HG02973 (cell line): ENCODE measurements around the gene HDGFL2.

Experiments used
- ATAC-seq: cut with Tn5 transposase; IDR thresholded peaks from one replicate; pipeline ENCODE4 v1.9.1; 2021; ENCODE audit warnings: moderate library complexity; ENCODE audit not compliant: unreplicated experiment

The HDGFL2 gene

DNA sequence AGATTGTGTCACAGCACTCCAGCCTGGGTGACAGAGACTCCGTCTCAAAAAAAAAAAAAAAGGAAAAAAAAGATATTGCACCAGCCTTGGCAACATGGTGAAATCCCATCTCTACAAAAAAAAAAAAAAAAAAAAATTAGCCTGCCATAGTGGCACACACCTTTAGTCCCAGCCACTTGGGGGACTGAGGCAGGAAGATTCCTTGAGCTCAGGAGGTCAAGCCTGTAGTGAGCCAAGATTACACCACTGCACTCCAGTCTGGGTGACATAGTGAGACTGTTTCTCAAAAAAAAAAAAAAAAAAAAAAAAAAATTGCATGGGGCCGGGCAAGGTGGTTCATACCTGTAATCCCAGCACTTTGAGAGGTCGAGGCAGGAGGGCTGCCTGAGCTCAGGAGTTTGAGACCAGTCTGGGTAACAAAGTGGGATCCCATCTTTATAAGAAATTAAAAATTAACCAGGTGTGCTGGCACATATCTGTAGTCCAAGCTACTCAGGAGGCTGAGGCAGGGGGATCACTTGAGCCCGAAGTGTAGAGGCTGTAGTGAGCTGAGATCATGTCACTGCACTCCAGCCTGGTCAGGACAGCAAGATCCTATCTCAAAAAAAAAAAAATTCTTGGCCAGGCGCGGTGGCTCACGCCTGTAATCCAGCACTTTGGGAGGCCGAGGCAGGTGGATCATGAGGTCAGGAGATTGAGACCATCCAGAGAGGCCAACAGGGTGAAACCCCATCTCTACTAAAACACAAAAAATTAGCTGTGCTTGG, 7.1 kb upstream of the HDGFL2 start:
- no peak for ATAC-seq

DNA sequence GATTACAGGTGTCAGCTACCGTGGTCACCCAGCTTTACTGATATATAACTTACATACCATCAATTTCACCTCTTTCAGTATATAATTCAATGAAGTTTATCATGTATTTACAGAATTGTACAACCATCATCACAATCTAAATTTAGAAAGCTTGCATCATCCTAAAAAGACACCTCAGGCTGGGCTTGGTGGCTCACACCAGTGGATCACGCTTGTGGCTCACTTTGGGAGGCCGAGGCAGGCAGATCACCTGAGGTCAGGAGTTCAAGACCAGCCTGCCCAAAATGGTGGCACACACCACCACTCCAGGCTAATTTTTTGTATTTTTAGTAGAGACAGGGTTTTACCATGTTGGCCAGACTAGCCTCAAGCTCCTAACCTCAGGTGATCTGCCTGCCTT, 4.3 kb upstream of the HDGFL2 start:
- ATAC-seq: no peak

DNA sequence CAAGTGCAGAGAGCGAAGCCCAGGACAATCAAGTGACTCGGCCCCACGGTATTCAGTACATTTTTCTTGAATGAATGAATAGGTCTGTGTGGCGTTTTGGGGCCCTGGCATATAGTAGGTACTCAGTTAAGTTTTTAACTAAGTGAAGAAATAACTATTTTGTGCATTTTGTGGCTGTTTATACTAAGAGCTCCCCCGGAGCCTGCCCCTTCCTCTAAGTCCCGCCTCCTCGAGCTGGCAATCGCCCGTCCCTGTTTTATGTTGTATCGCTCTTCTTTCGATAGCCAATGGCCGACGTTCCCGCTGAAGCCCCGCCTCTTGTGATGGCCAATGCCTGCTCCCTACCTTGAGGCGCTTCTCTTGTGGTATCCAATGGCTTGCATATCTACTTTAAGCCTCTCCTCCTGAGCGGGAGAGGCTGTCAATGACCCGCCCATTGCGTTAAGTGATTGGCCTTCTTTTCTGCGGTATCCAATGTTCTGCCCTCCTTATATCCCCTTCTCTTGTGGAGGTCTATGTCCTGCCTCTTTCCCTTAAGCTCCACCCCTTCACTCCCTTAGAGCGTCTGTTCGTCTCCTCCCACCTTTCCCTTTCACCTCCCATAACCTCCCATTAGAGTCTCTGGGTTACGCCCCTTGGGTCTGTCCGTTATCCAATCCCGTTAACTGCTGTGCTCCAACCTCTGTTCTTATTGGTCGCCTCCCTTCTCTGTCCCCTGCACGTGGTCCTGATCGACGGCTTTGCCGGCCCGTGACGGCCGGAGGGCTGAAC, 509 bp upstream of the HDGFL2 start:
- ATAC-seq: peak; percentile 78

GRCh38 chr19:4473011-4473762, 1.1 kb downstream of the HDGFL2 start:
- ATAC-seq: no peak

DNA sequence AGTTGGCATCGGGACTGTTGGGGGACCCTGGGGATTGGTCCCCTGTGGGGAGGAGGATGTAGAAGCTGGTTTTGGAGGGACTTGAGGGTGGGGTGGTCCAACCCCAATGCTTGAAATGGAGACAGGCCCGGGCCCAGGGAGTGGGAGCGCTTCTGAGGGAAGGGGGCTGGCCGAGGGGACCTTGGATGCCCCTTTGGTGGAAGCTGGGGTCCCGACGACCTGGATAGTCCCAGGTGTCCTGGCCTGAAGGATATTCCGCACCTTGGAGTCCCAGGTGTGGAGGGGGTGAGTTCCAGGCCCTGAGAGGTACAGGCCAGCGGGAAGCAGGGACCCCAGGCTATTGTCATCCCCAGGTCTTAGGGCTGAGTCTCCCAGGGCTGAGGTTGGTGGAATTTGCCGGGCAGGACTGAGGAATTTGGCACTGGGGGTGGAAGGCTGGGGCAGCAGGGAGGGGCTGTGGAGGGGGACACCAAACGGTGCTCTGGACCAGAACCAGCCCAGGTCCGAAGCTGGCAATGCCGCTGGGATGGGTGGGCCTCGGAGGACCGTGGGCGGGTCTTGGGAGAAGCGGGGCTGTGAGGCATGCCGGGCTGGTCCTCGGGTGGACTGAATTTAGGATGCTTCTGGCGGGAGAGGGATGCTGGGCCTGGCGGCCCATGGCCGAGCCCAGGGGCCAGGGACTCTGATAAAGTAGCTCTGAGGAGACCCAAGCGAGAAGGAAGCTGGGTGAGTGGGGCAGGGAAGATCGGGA, 1.8 kb downstream of the HDGFL2 start:
- ATAC-seq: no peak

- no peak for ATAC-seq
Measured at GRCh38 chr19:4474514-4475022, 2.5 kb downstream of the HDGFL2 start.

- ATAC-seq: no peak
Measured at GRCh38 chr19:4477034-4477801, 5.1 kb downstream of the HDGFL2 start.

GRCh38 chr19:4482721-4483364, 10.7 kb downstream of the HDGFL2 start:
- no peak for ATAC-seq

- no peak for ATAC-seq
Measured at GRCh38 chr19:4483385-4483784, 11.3 kb downstream of the HDGFL2 start.

DNA sequence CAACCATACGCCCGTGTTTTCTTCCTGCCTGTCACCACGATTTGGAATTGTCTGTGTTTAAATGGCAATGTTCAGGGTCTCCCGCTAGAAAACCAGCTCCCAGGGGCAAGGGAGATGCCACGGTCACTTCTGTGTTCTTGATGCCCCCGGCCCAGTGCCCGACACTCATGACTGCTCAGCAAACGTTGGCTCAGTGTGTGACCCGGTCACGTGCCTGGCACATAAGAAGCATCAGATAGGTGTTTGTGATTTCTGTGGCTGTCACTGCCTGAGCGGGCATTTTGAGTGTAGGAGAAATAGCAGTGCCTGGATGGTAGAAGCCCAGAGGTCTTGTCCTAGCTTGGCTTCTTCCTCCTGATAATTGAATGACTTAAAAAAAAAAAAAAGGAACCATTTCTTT, 15.5 kb downstream of the HDGFL2 start:
- ATAC-seq: no peak

GRCh38 chr19:4488496-4488895, 16.4 kb downstream of the HDGFL2 start:
- no peak for ATAC-seq

GRCh38 chr19:4491446-4491845, 19.3 kb downstream of the HDGFL2 start:
- ATAC-seq: no peak

- no peak for ATAC-seq
Measured at GRCh38 chr19:4492337-4493103, 20.4 kb downstream of the HDGFL2 start.

GRCh38 chr19:4493104-4493928, 21.2 kb downstream of the HDGFL2 start:
- no peak for ATAC-seq

- ATAC-seq: no peak
Measured at GRCh38 chr19:4493929-4494690, 22.0 kb downstream of the HDGFL2 start.

DNA sequence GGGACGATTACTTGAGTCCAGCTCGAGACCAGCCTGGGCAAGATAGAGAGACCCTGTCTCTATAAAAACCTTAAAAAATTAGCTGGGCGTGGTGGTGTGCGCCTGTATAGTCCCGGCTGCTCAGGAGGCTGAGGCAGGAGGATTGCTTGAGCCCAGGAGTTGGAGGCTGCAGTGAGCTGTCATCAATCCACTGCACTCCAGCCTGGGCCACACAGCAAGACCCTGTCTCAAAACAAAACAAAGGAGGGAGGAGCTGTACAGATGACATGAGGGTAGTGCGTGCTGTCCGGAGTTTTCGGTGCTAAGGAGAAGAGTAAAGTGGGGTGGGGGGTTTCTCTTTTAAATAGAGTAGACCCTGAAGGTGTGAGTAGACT, 22.6 kb downstream of the HDGFL2 start:
- no peak for ATAC-seq

DNA sequence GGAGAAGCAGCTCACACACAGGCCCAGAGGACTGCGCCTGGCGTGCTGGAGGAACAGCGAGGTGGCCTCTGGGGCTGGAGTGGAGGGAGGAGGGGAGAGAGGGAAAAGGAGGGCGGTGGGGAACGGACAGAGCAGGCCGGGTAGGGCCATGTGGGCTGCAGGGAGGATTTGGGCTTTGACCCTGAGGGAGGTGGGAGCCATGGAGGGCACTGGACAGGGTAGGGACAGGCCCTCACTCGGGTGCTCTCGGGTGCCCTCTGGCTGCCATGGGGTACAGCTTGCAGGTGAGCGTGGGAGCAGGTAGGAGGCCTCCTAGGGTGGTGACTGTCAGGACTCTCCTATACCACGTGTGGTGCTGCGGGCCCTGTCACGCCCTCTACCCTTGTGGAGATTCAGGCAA, 23.4 kb downstream of the HDGFL2 start:
- ATAC-seq: no peak
